GM18505 (cell line): ENCODE results near the gene BRCC3.
"Not testable (repeated sequence)": the region's sequence is repeated elsewhere in the genome, so short reads cannot be mapped to it uniquely, and the experiment has no call there.

Source experiments
- ATAC-seq: cut with Tn5 transposase; IDR thresholded peaks from one replicate; pipeline ENCODE4 v1.9.1; 2021; ENCODE audit not compliant: unreplicated experiment
- POLR2A ChIP-seq: IDR thresholded peaks from 4 replicates; pipeline ENCODE4 v1.6.1; 2011; ENCODE audit warnings: borderline replicate concordance; ENCODE audit not compliant: insufficient read depth, insufficient read length; ENCODE audit errors: extremely low read depth

Gene BRCC3

DNA sequence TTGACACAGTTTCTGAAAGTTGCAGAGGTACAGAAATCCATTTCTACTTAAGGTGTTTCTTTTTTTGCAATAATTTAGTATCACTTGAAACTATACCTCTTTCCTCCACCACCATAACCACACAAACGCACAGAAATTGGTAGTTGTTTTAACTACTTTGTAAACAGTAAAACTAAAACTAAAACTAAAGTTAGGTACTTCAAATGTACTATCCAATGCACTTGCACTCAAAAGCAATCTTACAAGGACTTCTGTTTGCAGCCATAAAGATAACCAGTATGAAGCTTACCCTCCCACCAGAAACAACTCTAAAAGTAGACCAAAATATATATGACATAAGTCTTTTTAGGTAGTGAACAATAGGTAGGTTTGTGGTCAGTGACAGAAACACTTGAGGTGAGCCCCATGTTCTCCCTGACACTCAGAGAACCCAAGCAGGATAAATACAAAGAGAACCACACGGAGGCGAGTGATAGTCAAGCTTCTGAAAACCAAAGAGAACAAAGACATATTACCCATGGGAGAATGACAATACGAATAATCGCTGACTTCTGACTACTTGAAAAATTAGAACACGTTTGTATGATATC, 72.7 kb downstream of the BRCC3 start:
- no peak for TF ChIP-seq POLR2A
- ATAC-seq: no peak

DNA sequence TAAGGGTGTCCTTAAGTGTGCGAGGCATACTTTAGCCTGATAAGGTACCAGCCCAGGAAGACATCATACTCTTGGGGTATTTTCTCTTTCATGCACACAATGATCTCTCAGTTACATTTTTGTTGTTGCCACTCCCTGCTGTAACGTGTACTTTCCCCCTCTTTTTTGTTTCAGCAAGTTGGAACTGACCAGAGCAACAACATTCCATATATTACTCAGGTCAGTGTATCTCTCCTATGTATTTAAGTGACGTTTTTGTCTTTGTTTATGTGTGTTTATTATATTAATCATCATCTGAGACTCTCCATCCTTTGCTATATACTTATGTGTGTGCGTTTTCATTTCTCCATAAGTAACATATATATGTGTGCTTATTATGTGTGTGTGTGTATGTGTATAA, 73.6 kb downstream of the BRCC3 start:
- no peak for TF ChIP-seq POLR2A
- ATAC-seq: no peak

DNA sequence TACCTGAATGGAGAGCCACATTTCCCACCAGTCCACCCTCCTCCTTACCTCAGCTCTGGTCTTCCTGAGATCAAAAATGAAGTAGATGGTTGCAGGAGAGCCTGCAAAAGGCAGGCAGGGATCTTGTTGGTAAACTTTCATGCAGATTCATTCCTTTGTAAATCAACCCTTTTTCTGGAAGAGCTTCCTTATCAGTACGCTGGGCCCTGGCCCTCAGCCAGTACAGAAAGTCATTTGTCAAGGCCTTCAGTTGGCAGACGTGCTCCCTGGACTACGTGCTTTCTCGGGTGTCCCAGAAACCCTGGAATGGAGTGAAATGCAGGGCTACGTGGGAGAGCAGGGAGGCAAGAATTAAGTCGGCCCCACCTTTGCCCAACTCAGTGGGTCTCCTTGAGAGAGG, 76.3 kb downstream of the BRCC3 start:
- ATAC-seq: not testable (repeated sequence)

DNA sequence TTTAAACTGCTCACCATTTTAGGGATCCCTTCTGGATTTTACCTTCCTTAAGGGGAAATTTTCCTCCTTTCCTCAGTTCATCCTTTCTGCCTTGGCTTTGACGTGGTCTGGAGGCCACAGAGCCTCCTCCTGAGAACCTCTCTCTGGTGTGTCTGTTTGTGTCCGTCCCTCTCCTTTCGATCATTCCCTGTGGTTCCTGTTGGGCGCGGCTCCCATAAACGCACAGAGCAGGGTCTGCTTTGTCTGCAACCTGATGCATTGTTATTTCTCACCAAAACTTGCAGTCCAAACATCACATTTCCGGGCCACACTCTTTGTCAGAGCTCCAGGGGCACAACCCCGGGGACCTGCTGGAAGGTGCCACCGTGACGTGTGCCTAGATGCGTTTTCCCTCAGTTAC, 76.9 kb downstream of the BRCC3 start:
- ATAC-seq: not testable (repeated sequence)

DNA sequence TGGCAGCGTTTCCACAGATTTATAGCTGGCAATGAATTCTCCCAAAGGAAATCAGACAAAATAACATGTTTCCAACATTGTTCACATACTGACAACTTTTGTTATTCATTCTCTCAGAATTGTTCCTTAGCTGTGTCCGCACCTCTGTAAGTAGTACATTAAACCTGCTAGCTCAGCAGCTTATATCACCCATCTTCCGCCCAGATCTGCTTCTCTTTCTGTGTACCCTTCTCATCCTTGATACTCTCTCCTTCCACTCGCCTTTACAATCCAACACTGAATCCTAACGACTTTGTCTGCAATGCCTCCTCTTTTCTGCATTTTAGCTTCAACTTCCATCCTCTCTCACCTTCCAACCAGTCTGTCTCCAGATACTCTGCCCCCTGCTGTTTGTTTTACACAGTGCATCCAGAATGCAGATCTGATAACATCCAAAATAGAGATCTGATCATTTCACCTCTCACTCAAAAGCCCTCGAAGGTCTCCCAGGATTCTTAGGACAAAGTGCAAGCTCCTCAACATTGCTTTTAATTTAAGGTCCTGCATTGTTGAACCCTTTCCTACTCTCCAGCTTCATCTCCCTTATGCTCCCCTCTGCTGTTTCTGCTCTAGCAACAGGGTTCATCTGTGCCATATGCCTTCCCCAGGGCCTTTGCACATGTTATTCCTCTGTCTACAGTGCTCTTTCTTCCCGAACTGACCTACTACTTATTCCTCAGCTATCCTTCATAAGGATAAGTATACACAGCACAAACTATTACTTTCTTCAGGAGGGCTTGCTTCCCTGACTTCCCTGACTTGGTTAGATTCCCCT, 77.6 kb downstream of the BRCC3 start:
- TF ChIP-seq POLR2A: no peak
- no peak for ATAC-seq

DNA sequence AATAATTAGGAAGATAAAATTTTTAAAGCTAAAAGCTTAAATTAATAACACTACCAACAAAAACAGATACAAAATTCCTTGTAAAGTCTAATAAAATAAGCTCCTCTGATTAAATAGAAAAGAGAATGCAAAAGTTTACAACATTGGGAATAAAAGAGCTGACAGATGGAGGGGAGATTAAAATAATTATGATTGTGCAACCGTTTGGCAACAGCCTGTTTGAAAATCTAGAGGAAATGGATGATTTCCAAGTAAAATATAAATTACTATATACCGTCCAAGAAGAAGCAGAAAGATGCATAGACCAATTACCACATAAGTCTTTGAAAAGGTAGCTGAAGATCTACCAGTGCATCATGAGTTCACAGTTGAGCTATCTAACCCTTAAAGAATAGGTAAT, 98.6 kb downstream of the BRCC3 start:
- no peak for TF ChIP-seq POLR2A
- ATAC-seq: no peak
